Activated T-cell treated with anti-CD3 and anti-CD28 coated beads, Interleukin-2, amount 50 U/mL, for 4 hours (primary cell): ENCODE measurements around the gene VPS13A. TPM values are rescaled to one million over a fixed set of nuclear protein-coding genes. Genes with fewer than 3 reads are reported as not detected.
A peak's percentile ranks its signal among the peaks of the same experiment; 100 is the strongest.

Source experiments
- ATAC-seq, 2 donors: fragments of 200-7000 bp; cut with Tn5 transposase; one replicate each; pipeline ENCODE4 v1.10.0; 2021
- DNase-seq: peaks from one replicate; pipeline ENCODE4 v3.0.0-alpha.2; 2020
- H3K27me3 Mint-ChIP-seq: one replicate; pipeline ENCODE4 v1.8.0; 2021; ENCODE audit warnings: low read depth, mixed read lengths
- H3K36me3 Mint-ChIP-seq: one replicate; pipeline ENCODE4 v1.8.0; 2022; ENCODE audit warnings: mixed read lengths; ENCODE audit not compliant: insufficient read depth
- H3K4me1 Mint-ChIP-seq: one replicate; pipeline ENCODE4 v1.8.0; 2021; ENCODE audit warnings: low read depth, mixed read lengths
- H3K4me3 Mint-ChIP-seq: one replicate; pipeline ENCODE4 v1.8.0; 2021; ENCODE audit warnings: mild to moderate bottlenecking, moderate library complexity, mixed read lengths
- H3K9me3 Mint-ChIP-seq: one replicate; pipeline ENCODE4 v1.8.0; 2021; ENCODE audit warnings: mixed read lengths
- total RNA-seq, 3 donors: library from RNA; stranded (reverse); gene quantifications; one replicate each; pipeline ENCODE4 v1.2.1, GENCODE V29; 2021

VPS13A gene
- total RNA-seq, 3 donors from 2014 or later: 19.7 to 22.6 (median 20.8) TPM

DNA sequence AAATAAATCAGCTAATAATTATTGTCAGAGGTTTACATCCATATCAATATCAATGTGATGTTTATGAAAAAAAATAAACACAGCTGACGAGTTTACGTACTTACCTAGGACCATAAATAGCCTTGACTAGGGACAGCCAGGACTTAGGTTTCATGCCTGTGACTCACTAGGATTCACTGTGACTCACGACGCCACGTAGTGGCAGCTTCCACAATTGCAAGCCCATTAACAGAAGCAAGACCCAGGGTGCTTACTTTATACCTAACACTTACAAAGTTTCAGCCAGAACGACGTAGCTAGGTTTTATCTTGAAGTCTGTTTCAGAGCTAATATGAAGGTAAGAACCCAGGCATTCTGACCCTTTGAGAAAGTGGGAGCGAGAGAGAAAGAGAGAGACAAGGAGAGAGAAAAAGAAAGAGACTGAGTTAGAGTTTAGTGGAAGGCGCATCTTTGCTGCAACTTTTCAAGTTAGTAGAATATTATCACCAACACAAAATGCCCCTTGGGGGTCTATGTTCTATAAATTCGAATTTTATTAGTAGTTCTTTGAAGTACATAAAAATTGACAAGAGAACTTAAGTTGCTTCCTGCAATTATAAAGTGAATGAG lies 279.6 kb downstream of the VPS13A start:
- DNase-seq (peak; percentile 73), ATAC-seq (peak; percentile 68 to 79)
- Mint-ChIP-seq H3K4me3 (no peak overlapping the region), H3K36me3 (no peaks in the 10 kb centered on the region), H3K9me3 (no peaks in the 10 kb centered on the region), H3K27me3 (peaks cover 2% of the 10 kb centered on the region), H3K4me1 (peaks cover 15% of the 10 kb centered on the region)

DNA sequence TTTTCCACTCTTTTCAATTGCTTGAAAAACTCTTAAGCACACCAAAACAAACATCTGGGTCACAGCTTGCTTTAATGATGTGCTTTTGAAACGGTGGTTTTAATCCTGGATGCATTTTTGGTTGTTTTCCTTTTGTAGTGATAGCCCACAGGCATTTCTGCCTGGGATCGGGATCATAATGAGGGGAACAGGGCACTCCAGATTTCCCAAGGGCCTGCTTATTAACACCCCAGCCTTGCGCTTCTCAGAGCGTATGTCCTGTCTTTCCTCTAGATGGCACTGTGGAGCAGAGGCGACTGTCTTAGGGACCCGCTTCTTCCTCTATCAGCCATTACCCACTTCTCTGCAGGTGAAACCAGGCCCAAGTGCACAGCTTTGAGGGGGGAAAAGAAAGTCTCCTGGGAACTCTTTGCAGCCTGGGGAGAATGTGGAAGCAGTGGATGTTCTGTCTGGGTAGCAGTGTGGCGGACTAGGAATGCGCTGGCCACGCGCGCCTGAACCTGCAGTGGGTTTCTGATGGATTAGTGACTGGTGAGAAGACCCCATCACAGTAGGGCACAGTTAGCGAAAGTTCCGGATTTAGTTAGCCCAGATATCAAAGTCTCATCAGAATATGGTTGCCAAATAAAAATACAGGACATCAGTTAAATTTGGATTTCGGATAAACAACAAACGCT lies 280.7 kb downstream of the VPS13A start:
- Mint-ChIP-seq H3K9me3 (no peaks in the 10 kb centered on the region), H3K36me3 (no peaks in the 10 kb centered on the region), H3K4me3 (no peak overlapping the region), H3K27me3 (peaks cover 2% of the 10 kb centered on the region), H3K4me1 (peaks cover 15% of the 10 kb centered on the region)
- ATAC-seq (peak; percentile 83 to 85), DNase-seq (peak; percentile 44)

DNA sequence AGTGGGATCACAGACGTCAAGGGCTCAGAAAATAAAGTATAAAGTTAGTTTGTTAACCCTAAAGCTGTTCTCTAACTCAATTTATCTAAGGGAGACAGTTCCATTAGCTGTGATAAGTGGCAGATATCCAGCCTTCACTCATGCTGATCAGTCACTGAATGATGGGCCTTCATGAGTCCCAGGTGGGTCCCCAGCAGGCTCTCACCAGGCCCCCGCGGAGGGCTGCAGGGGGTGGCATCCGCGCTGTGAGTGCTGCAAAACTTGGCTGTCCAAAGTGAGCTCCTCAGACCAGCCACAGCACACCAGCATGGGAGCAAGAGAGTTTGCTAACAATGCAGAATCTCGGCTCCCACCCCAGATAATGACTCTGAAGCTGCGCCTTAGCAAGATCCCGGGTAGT lies 283.6 kb downstream of the VPS13A start:
- ATAC-seq (no peak), DNase-seq (no peak)
- H3K9me3 Mint-ChIP-seq: no peaks in the 10 kb centered on the region
- H3K4me1 Mint-ChIP-seq: peaks cover 7% of the 10 kb centered on the region
- H3K27me3 Mint-ChIP-seq: peaks cover 2% of the 10 kb centered on the region
- no peaks in the 10 kb centered on the region for H3K36me3 Mint-ChIP-seq
- no peak overlapping the region for H3K4me3 Mint-ChIP-seq

DNA sequence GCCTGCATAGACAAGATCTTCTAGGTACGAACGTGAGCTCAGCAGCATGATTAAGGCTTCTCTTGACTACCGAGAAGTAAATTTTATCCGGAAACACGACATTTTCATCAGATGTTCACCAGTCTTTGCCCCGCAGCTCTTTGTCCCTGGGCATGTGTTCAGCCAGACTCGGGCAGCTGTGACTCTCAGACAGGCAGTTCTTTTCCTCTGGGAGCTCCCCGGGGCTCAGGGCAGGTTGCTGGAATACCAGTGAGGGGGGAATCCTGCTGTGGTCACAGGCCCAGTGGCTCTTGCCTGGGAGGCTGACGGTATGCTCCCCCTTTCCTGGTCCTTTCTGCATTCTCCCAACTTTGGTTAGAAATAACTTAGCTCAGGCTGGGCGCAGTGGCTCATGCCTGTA lies 284.7 kb downstream of the VPS13A start:
- Mint-ChIP-seq H3K4me3 (no peak overlapping the region), H3K36me3 (no peaks in the 10 kb centered on the region), H3K4me1 (peaks cover 5% of the 10 kb centered on the region), H3K9me3 (no peaks in the 10 kb centered on the region), H3K27me3 (peaks cover 2% of the 10 kb centered on the region)
- ATAC-seq (no peak), DNase-seq (no peak)

DNA sequence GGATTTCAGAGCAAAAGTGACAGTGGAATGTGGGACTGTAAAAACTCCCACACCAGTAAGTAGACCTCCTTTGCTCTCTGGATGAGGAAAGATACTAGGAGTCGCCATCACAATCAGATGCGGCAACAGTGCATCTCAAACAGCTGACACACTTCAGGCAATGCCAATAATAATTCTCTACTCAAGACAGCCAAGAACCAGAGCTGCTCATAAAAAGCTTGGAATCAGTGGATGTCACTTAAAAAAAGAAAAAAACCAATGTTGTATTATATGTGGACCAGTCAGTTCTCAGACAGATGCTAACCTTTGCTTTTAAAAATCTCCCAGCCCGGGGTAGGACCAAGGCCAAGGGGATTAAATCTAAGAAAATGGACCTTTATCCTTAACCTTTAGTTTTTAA lies 285.8 kb downstream of the VPS13A start:
- no peaks in the 10 kb centered on the region for H3K4me1 Mint-ChIP-seq
- no peak for ATAC-seq
- H3K36me3 Mint-ChIP-seq: no peaks in the 10 kb centered on the region

DNA sequence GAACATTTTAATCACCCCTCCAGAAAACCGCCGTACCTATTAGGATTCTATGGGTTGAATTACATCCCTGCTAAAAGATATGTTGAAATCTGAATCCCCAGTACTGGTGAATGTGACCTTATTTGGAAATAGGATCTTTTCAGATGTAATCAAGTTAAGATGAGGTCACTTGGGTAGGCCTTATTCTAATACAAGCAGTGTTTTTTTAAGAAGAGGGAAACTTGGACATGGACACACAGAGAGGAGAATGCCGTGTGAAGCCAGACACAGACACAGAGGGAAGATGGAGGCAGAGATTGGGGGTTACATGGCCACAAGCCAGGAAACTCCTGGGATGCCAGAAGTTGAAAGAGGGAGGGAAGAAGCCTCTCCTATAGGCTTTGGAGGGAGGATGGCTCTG lies 287.3 kb downstream of the VPS13A start:
- DNase-seq: no peak
- no peaks in the 10 kb centered on the region for H3K4me1 Mint-ChIP-seq
- no peak overlapping the region for H3K4me3 Mint-ChIP-seq
- peaks cover 4% of the 10 kb centered on the region for H3K27me3 Mint-ChIP-seq
- H3K9me3 Mint-ChIP-seq: no peaks in the 10 kb centered on the region
- ATAC-seq: no peak
- H3K36me3 Mint-ChIP-seq: no peaks in the 10 kb centered on the region

More for the DNA sequence above, 285.8 kb downstream of the VPS13A start:
- Mint-ChIP-seq H3K9me3 (no peaks in the 10 kb centered on the region), H3K27me3 (peaks cover 2% of the 10 kb centered on the region), H3K4me3 (no peak overlapping the region)
- DNase-seq: no peak

DNA sequence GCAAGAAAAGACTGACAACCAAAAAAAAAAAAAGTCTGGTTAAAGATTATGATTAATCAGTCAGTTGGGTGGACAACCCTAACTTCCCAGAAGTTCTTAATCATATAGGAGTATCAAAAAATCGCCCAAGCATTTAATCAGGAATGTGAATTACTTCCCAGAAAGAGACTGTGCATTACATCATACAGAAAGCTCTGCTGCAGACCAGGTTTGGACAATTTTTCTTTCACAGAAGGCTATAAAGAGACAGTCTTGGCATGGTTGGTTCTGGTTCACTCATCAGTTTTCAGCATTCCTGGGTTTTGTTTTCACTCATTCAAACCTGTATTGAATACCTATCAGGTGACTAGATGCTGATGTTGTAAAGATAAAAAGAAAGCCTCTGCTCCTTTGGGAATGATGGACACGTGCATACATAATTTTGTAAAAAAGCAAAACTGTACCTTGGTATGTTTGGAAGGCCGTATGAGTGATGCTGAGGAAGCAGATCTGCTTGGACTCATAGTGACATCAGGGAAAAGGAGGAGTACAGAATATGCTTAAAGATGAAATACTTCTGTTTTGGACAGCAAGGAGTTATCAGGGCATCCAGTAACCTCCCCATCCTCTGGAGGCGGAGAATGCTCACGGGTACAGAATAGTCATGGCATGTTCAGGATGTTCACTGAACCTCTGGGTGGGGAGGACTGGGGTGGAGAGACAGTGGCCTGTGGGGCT lies 292.3 kb downstream of the VPS13A start:
- Mint-ChIP-seq H3K27me3 (peaks cover 2% of the 10 kb centered on the region), H3K9me3 (no peaks in the 10 kb centered on the region), H3K36me3 (no peaks in the 10 kb centered on the region), H3K4me3 (no peak overlapping the region), H3K4me1 (no peaks in the 10 kb centered on the region)
- ATAC-seq (no peak), DNase-seq (no peak)

Other genes starting within 250 kb of the VPS13A start
- gene FOXB2, start 157.9 kb upstream of the VPS13A start, total RNA-seq: not detected